ENCODE data around the gene PLCXD3. TPM values are rescaled to one million over a fixed set of nuclear protein-coding genes. Genes with fewer than 3 reads are reported as not detected.
"Not testable (repeated sequence)": the region's sequence is repeated elsewhere in the genome, so short reads cannot be mapped to it uniquely, and the experiment has no call there.

The PLCXD3 gene
- polyA plus RNA-seq, 3 donors, result 0.30 to 0.39 (median 0.33) TPM

DNA sequence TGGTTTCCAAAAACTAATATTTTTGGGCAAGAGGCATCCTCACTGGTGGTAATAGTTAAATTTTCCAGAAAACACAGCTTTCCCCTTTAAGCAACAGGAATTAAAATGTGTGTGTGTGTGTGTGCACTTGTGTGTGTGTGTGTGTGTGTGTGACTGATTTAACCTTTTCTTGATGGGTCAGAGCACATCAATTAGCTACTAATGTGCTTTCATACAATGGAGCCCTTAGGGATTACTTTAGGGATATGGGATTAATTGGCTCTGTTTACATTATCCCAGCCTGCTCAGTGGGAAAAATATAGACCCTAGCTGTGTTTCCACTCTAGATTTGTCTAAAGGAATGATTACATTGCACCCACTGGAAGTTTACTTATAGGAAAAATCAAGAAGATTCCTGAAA, 6.5 kb downstream of the PLCXD3 start:
- DNase-seq (ENCODE audit: extremely low read depth in 1 of 11, low read depth in 9 of 11, low spot score in 4 of 11), result no peak

DNA sequence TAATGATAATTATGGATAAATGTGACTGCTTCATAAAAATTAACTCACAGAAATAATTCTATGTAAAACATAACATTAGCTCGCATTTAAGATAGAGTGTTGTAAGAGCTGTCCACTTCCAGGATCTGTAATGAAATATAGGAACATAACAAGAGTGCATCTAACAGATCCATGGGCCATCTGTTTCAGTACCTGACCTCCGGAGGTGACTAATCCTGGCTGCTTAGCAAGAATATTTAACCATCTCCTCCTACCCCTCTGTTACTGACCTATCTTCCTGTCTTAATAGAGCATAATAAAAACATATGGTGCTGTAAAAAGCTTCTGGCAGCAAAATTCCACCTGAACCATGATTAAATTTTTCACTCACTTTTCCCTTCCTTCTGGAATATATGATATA, 7.1 kb downstream of the PLCXD3 start:
- no peak for DNase-seq (ENCODE audit: extremely low read depth in 1 of 11, low read depth in 9 of 11, low spot score in 4 of 11)

DNA sequence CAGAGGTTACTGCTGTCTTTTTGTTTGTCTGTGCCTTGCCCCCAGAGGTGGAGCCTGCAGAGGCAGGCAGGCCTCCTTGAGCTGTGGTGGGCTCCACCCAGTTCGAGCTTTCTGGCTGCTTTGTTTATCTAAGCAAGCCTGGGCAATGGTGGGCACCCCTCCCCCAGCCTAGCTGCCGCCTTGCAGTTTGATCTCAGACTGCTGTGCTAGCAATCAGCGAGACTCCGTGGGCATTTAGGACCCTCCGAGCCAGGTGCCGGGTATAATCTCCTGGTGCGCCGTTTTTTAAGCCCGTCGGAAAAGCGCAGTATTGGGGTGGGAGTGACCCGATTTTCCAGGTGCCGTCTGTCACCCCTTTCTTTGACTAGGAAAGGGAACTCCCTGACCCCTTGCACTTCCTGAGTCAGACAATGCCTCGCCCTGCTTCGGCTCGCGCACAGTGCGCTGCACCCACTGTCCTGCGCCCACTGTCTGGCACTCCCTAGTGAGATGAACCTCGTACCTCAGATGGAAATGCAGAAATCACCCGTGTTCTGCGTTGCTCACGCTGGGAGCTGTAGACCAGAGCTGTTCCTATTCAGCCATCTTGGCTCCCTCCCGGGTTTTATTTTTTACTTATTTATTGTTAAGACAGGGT, 16.8 kb downstream of the PLCXD3 start:
- not testable (repeated sequence) for DNase-seq (ENCODE audit: extremely low read depth in 1 of 11, low read depth in 9 of 11, low spot score in 4 of 11)

GRCh38 chr5:41485533-41485932, 24.9 kb downstream of the PLCXD3 start:
- DNase-seq (ENCODE audit: extremely low read depth in 1 of 11, low read depth in 9 of 11, low spot score in 4 of 11), result no peak

- no peak for DNase-seq (ENCODE audit: extremely low read depth in 1 of 11, low read depth in 9 of 11, low spot score in 4 of 11)
Observed at GRCh38 chr5:41482715-41483114, 27.7 kb downstream of the PLCXD3 start.

GRCh38 chr5:41482173-41482572, 28.2 kb downstream of the PLCXD3 start:
- DNase-seq (ENCODE audit: extremely low read depth in 1 of 11, low read depth in 9 of 11, low spot score in 4 of 11), result no peak

- DNase-seq (ENCODE audit: extremely low read depth in 1 of 11, low read depth in 9 of 11, low spot score in 4 of 11), result not testable (repeated sequence)
Observed at GRCh38 chr5:41471571-41472208, 38.7 kb downstream of the PLCXD3 start.

DNA sequence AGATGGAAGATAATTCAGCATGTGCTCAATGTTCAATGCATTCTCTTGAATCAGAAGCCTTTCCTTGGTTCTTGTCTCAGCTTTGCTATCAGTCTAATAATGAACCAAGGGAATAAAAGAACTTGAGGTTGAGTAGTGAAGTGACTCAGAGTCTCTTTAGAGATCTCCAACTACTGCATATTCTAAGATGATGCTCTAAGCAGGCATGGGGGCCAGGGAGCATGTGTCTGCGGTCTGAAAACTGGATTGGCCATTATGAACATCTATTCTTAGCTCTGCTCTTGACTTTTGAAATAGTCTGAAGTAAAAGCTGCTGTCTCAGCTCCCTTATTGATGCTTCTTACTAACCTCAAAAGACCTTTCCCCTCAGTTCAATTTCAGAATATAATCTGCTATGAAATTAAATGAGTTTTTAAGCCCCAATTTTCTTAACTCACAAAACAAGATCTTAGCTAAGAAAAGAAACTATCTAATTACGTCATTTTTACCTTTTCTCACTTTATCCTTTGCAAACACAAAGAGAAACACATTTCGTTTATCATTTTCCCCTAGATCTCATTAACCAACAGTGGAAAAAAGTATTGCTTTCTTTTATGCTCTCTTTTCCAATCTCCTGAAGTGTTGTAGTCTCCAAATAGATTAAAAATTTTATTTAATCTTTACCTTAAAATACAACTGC, 44.8 kb downstream of the PLCXD3 start:
- no peak for DNase-seq (ENCODE audit: extremely low read depth in 1 of 11, low read depth in 9 of 11, low spot score in 4 of 11)

DNA sequence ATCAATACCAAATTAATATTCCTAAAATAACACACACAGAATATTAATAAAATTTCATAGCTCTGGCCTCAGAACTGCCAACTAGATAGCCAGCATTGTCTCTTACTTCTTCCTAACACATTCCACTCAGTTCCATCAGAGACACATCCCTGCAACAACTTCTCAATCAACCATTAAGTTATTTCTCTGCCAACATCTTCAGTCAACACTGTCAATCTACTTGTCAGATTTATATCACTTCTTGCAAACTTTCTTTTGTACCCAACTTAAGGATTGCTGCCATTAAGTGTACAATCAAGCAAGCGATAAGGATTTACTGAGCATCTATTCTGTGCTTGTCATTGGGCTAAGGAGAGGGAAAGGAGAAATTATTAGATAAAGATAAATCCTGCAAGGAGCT, 50.8 kb downstream of the PLCXD3 start:
- no peak for DNase-seq (ENCODE audit: extremely low read depth in 1 of 11, low read depth in 9 of 11, low spot score in 4 of 11)

GRCh38 chr5:41457094-41457493, 53.3 kb downstream of the PLCXD3 start:
- DNase-seq (ENCODE audit: extremely low read depth in 1 of 11, low read depth in 9 of 11, low spot score in 4 of 11), result no peak

DNA sequence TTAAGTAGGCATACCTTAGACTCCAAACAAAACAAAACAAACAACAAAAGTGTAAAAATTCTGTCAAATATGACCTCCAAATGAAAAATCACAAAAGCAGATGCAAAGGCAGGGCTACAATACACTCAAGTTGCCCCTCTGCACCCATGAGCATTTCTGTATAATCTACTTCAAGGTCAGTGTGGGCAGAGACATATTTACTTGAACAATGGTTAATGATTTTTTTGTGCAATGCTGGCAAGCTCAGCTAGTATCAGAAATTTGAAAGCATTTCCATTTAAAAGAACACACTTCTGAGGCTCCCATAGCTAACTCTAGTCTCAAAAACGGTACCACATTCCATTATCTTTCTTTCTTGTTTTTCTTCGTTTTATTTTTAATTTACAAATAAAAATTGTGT, 57.9 kb downstream of the PLCXD3 start:
- DNase-seq (ENCODE audit: extremely low read depth in 1 of 11, low read depth in 9 of 11, low spot score in 4 of 11), result no peak

- no peak for DNase-seq (ENCODE audit: extremely low read depth in 1 of 11, low read depth in 9 of 11, low spot score in 4 of 11)
Observed at GRCh38 chr5:41447650-41448510, 62.5 kb downstream of the PLCXD3 start.

DNA sequence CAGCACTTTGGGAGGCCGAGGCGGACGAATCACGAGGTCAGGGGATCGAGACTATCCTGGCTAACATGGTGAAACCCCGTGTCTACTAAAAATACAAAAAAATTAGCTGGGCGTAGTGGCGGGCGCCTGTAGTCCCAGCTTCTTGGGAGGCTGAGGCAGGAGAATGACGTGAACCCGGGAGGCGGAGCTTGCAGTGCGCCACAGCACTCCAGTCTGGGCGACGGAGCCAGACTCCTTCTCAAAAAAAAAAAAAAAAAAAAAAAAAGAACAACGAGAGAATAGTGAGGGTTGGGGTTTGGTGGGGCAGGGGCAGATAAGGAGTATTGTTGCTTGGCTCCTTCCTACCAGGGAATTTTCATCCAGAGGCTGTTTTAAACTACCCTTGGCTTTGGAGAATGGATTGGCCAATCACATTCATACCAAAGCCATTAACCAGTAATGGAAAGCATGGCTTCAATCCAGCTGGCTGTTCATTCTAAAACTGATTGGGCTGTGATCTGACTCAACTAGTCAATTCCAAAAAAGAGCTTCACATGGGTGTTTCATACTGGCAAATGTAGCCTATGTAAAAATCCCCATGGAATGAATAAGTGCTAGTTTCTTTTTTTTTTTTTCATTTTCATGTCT, 64.4 kb downstream of the PLCXD3 start:
- DNase-seq (ENCODE audit: extremely low read depth in 1 of 11, low read depth in 9 of 11, low spot score in 4 of 11), result no peak

GRCh38 chr5:41435276-41435675, 75.1 kb downstream of the PLCXD3 start:
- no peak for DNase-seq (ENCODE audit: extremely low read depth in 1 of 11, low read depth in 9 of 11, low spot score in 4 of 11)

DNA sequence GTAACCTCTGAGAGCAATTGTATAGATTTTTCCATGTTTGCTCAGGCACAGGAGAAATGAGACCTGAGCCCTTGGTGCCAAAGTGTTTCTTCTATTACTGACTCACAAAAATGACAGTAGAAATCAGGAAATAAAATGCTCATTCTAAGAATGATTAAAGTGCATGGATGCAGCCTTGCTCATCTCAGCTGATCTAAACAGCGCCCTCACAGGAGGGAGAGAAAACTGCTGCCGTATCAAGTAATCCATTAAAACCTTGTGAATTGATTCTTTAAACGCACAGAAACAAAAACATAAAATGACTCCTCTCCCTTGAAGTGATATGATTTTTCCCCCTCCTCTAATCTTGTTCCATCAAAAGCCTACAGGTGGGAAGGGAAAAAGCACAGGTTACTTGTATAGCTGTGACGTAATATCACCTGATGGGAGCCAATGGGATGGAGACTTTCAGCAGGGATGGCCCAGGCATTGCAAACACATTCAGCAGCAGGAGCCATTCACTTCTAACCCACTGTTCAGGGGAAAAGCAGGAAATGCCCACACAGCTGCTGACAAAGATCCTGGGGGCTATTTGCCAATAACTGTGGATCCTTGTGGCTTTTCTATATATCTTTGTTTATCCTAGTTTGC, 76.7 kb downstream of the PLCXD3 start:
- DNase-seq (ENCODE audit: extremely low read depth in 1 of 11, low read depth in 9 of 11, low spot score in 4 of 11), result no peak

DNA sequence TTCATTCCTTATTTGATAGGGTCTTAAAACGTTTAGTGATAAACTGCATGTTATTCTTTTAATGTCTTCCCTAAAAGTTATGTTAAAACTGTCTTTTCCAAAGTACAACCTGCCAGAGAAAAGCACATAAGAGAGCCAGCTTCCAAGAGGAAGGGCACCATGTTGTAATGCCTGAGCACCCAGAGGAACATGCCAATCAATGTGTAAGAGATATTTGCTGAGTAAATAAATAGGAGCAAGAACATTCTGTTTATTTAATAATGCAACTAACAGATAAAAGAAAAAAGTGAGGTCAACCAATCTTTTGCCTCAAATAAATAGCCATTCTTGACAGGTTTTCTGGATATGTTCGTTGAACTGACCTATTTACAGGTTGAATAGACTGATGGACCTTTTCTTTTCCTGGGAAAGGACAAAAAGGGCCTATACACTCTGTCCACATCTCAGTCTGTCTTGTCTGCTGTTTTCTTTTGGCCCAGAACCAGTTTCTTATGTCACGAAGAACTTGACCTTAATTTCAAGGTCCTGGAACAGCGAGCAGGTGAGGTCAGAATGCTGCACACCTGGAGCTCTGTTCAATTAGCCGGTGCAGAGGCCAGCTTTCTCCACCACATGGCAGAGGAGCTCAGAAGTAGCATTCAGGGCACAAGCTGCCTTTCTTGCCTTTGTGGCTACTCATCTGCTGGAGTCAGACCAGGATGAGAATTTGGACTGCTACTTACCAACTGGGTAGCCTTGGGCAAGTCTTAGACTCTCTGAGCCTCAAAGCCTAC, 77.7 kb downstream of the PLCXD3 start:
- DNase-seq (ENCODE audit: extremely low read depth in 1 of 11, low read depth in 9 of 11, low spot score in 4 of 11), result no peak

- DNase-seq (ENCODE audit: extremely low read depth in 1 of 11, low read depth in 9 of 11, low spot score in 4 of 11), result no peak
Observed at GRCh38 chr5:41427505-41427904, 82.9 kb downstream of the PLCXD3 start.

GRCh38 chr5:41425736-41426135, 84.7 kb downstream of the PLCXD3 start:
- no peak for DNase-seq (ENCODE audit: extremely low read depth in 1 of 11, low read depth in 9 of 11, low spot score in 4 of 11)

Measured in renal cortex interstitium (tissue), 11 donors.